SH-SY5Y (cell line): ENCODE measurements around the gene ARHGAP20.

ENCODE experiments used
- GATA2 ChIP-seq: IDR thresholded peaks from 2 replicates; pipeline ENCODE4 v1.6.1; 2011; ENCODE audit warnings: mild to moderate bottlenecking, low read depth, low read length
- GATA3 ChIP-seq: IDR thresholded peaks from 2 replicates; pipeline ENCODE4 v1.6.1; 2011; ENCODE audit warnings: low read depth, mild to moderate bottlenecking, low read length, moderate library complexity

Gene ARHGAP20

GRCh38 chr11:110565357-110566336, 146.6 kb downstream of the ARHGAP20 start:
- TF ChIP-seq GATA2 (no peak), GATA3 (no peak)

- no peak for TF ChIP-seq GATA3
- TF ChIP-seq GATA2 = no peak
Observed at GRCh38 chr11:110564676-110565356, 147.4 kb downstream of the ARHGAP20 start.

- no peak for TF ChIP-seq GATA2
- no peak for TF ChIP-seq GATA3
Observed at GRCh38 chr11:110544779-110545178, 167.5 kb downstream of the ARHGAP20 start.

GRCh38 chr11:110538154-110538553, 174.1 kb downstream of the ARHGAP20 start:
- no peak for TF ChIP-seq GATA3

DNA sequence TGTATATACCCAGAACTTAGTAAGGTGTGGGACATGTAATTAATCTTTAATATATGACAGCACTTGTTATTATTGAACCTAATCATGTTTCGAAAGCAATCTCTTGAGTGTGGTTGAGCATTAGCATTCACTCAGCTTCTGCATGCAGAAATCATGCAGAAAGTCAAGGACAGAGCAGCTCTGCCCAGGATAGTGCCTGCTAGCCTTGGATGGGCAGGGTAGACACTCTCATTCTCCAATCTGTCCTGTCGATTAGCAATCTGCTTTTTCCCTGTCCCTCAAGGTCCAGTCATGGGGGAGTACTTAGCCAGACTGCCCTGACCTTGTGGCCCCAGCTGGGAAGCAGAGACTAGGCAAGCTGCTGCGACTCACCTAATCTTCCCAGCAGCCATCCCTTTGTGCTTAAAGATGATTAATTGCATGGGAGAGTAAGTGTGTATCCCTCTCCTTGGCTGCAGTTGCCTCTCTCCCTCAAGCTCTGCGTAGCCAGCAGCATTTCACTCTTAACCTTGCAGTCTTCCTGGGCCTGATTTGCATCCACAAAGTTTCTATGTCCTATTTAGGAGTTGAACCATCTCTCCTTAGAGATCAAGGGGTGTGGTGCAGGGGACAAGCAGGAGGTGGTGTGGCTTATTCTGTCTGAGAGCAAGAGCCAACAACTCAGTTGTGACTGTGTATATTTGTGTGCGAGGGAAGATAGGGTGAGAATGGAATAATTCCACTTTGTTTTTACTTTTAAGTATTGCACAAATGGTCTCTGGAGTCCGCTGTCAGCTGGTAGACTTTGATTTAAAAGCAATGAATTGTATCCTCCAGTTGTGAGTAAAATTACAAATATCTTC, 181.1 kb downstream of the ARHGAP20 start:
- TF ChIP-seq GATA2 (no peak), GATA3 (no peak)

DNA sequence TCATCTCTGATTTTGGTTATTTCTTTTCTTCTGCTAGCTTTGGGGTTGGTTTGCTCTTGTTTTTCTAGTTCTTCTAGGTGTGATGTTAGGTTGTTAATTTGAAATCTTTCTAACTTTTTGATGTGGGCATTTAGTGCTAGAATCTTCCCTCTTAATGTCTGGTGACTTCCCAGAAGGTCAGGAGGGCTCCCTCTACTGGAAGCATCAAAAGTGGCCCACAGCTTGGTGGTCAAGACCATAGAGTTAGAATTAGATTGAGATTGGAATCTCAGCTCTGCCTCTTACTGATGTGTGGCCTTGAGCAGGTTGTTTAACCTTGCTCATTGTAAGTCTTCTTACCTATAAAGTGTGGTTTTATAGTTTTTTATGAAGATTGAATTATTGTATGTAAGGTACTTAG, 183.2 kb downstream of the ARHGAP20 start:
- TF ChIP-seq GATA2 = no peak
- no peak for TF ChIP-seq GATA3

- TF ChIP-seq GATA2 (no peak), GATA3 (no peak)
Observed at GRCh38 chr11:110527146-110527545, 185.1 kb downstream of the ARHGAP20 start.
